Inflammatory macrophage treated with lipopolysaccharide for 1 hour (primary cell): ENCODE data around the gene NXPE2.
"Not testable (repeated sequence)": the region's sequence is repeated elsewhere in the genome, so short reads cannot be mapped to it uniquely, and the experiment has no call there.

Experiments
- DNase-seq, 2 donors: peaks; one replicate each; pipeline ENCODE4 v3.0.0-alpha.2; 2020 to 2022

The NXPE2 gene

DNA sequence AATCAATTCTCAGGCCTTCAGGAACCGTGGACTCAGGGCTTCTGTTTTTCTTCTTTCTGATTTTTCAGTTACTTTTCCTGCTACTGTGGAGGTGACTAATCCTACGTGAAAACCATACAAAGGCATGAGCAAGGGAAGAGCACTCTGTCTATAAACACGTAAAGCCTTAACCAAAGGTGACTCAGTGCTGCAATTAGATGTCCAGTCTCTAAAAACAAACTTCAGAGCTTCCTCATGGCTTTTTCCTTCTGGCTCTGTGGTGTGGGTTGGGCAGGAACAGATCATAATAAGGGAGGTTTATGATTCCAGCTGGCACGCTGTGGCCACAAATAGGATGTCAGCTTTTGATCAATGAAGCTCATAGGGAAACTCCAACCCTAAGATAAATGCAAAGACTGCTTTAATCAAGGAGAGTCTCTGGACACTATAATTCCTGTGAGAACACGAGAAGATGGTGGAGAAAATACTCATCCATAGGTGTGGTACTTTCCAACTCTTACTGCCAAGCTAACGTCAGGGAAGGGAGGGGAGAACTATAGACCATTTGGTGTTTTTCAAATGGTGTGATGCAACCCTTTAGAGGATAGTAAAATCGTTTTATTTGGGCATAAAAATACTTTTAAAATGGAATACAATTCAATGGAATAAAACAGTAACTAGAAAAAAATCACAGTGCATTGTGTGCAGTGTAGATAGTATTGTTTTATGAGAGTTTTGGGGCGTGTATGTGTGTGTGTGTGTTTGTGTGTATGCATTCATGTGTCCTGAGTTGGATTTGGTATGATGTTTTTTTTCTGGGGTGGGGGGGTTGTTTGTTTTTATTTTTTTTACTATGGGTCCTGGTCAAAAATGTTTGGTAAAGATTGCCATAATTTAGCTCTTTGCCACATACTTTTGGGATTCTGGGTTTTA lies at the start of gene NXPE2:
TSS of gene NXPE2 (plus strand) at position 403 of the 912 bp plus-strand sequence. CDS start at position 452, 49 bp downstream.
- DNase-seq, result no peak

DNA sequence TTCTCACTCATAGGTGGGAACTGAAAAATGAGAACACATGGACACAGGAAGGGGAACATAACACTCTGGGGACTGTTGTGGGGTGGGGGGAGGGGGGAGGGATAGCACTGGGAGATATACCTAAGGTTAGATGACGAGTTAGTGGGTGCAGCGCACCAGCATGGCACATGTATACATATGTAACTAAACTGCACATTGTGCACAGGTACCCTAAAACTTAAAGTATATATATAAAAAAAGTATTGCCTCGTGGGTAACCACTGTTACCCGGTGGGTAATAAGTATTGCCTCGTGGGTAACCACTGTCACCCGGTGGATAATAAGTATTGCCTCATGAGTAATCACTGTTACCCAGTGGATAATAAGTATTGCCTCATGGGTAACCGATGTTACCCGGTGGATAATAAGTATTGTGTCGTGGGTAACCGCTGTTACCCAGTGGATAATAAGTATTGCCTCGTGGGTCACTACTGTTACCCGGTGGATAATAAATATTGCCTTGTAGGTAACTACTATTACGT lies 46.8 kb upstream of the NXPE2 start:
- not testable (repeated sequence) for DNase-seq

DNA sequence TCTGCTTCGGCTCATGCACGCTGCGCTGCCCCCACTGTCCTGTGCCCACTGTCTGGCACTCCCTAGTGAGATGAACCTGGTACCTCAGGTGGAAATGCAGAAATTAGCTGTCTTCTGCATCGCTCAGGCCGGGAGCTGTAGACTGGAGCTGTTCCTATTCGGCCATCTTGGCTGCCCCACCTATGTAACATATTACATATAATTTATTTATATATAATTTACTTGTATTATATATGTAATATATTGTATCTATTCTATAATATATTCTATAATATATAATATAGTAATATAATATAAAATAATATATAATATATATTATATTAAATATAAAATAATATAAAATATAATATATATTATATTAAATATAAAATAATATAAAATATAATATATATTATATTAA lies 38.9 kb upstream of the NXPE2 start:
- DNase-seq, result not testable (repeated sequence)

DNA sequence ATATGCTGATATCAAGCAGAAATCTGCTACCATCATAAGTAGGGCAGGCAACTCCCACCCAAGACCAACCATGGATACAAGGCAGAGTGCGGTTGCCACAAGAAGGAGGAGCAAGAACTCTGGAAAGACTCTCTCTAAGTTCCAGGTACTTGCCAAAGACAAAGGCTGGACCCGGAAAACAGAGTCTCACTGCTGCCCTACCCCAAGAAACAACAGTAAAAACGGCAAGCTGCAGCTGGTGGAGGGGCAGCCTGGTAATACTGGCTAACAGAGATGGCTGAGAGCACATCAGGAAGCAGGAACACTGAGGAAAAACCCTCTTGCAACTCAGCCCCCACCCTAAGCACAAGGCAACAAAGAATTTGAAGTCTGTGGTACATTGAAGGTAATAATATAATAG lies 27.7 kb upstream of the NXPE2 start:
- no peak for DNase-seq

DNA sequence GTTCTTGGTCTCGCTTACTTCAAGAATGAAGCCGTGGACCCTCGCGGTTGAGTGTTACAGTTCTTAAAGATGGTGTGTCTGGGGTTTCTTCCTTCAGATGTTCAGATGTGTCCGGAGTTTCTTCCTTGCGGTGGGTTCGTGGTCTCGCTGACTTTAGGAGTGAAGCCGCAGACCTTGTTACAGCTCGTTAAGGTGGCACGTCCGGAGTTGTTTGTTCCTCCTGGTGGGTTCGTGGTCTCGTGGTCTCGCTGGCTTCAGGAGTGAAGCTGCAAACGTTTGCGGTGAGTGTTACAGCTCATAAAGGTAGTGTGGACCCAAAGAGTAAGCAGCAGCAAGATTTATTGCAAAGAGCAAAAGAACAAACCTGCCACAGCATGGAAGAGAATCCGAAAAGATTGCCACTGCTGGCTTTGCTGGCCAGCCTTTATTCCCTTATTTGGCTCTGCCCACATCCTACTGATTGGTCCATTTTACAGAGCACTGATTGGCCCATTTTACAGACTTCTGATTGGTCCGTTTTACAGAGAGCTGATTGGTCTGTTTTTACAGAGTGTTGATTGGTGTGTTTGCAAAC lies 27.1 kb upstream of the NXPE2 start:
- DNase-seq, result no peak

DNA sequence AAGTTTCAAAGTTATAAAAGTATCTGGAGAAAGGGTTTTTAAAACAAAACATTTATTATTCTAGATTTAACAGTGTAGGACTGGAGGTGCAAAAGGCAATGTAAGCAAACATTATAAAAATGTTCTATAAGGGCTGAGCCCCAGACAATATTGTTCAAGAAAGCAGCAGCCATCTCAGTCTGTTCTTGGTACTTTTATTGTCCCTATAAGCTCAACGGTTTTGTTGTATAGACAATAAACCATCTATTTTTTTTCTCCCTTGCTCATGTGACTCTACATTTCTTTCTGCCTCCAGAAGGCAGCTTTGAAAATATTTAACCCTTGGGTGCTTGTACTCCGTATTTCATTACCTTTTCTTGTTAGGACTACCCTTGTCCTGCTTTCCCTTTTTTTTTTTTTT lies 25.2 kb upstream of the NXPE2 start:
- DNase-seq, result no peak

DNA sequence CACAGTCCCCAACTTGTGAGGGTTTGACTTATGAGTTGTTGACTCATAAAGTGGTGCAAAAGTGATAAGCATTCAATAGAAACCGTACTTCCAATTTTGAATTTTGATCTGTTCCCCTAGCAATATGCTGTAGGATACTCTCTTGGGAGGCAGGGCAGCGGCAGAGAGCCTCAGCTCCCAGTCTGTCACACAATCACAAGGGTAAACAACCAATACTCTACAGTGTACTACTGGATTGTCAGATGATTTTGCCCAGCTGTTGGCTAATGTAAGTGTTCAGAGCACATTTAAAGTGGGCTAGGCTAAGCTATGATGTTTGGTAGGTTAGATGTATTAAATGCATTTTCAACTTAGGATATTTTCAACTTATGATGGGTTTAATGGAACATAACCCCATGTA lies 13.7 kb upstream of the NXPE2 start:
- DNase-seq, result no peak

DNA sequence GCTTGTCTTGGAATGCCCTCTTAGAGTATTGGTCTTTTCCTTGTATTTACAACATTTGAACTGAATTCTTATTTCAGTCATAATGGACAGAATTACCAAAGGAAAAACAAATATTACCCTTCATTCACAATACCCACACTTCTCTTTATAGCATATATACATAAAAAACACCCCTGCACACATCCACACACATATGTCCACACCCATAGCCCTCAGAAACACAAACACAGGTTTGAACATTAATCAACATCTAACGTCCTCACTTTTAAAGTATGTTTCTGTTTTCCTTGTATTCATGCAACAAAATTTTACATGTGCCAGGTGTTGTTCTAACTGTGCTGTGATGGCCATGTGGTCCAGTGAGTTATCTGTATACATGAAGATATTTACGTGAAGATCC lies 11.6 kb upstream of the NXPE2 start:
- no peak for DNase-seq

DNA sequence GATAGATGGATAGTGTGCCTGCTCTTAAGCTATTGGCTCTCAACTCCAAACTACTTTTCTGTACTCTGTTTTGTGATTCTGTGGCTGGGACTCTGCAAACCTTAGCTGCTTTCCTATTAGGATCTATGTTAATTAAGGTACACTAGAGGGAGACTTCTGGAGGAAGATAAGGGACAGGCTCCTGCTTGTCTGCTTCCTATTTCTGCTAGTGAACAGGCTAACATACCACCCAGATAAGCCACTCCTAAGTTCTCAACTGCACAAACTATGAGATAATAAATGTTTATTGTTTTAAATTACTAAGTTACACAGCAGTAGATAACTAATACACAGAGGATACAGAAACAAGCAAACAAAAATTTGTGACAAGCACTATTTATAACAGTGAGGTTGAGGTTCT lies 10.2 kb upstream of the NXPE2 start:
- no peak for DNase-seq

DNA sequence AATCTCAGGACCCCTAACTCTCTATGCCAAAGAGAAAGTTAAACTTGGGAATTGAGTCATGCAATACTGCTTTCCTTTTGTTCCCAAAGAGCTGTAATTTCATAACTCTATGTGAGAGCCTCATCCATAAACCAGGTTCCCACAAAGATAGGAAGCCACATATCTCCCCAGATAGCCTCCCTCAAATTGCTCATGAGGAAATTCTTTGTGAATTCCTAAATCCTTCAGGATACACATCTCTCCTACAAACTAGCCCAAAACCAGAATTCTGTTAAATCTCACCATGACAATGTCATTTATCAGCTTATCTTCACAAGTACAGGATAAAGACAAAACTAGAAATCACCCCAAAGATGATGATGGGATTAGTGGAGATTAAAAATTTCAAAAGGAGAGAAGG lies 4.7 kb upstream of the NXPE2 start:
- DNase-seq, result no peak

DNA sequence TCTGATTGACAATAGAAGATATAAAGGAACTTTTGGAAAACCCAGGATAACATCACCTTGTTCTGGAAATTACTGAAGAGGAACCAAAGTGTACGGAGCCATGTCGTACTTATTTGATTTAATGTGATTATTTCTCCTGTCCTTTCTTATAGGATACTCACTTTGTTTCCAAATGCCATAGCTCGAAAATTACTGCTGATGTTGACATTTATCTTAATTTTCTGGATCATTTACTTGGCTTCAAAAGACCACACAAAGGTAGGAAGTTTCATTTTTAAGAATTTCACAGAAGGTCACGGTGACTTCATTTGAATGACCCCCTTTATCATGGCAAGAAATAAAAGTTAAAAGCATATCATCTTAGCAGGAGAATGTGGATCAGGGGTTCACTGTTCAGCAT lies 1.2 kb downstream of the NXPE2 start:
- DNase-seq, result no peak

DNA sequence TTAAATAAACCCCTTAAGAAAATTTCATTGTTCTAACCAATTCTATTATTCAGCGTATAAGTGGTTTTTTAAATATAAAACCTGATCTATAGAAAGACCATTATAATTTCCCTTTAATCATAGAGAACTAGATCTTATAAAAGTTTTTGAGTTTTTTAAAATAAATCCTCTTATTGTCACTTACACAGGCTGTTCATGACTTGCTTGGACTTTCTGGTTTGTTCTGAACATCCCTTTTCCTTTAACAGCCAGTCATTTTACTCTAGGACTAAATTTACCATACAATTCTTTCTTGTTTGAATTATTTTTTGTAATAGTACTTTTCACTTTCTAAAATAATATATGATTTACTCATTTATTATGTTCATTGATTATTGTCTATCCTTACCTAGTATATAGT lies 4.7 kb downstream of the NXPE2 start:
- DNase-seq, result no peak

DNA sequence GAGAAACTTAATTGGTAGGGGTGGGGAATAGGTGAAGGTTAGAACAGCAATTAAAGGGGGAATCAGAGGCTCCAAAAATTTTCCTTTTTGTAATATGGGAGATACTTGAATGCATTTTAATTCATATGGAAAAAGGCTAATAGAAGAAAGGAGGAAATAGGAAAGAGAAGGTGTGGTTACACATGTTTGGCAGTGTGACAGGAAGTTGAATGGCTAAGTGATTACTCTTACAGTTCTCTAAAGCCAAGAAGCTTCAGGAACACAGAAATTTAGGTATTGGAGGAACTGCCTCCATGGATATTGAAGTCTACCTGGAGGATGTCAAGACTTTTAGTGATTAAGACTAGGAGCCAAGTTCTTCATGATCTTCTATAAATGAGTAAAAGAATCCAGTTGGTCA lies 6.3 kb downstream of the NXPE2 start:
- no peak for DNase-seq

DNA sequence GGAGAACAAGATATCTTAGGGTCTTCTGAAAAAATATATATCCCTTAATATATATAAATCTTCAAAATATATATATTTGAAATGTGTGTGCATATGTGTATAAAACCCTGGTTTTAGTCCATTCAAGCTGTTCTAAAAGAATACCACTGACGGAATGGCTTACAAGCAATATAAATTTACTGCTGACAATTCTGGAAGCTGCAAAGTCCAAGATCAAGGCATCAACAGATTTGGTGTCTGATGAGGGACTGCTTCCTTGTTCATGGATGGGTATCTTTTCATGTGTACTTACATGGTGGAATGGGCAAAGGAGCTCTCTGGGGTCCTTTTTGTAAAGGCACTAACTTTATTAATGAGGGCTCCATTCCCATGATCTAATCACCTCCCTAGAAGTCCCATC lies 6.8 kb downstream of the NXPE2 start:
- no peak for DNase-seq

DNA sequence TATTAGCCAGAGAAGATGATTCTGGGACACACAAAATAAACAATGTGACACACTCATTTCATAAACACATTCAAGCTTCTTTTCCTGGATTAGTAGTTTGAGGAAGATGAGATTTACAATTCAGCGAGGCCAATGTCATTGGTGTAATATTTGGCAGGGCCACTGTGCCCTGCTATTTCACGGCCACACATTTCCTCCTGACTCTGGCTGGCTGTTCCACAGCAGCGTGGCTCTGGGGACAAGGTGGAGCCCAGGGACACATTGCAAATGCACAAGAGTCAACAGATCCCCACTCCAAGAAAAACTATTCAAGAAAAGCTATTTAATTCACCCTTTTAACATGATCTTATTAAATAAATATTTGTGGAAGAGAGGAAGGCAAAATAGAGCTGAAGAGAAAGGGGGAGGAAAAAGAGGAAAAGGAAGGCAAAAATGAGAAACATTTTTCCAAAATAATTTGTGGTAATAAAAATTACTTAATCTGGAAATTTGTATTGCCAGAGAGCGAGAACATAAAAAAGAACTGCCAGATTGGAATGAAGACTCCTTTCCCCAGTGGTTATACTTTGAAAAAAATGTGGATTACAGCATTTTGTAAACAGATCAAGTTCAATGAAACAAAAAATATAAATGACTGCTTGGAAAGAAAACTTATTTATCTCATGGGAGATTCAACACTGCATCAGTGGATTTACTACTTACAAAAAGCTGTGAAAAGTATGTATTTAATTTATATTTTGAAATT lies 27.1 kb downstream of the NXPE2 start:
- DNase-seq, result no peak

DNA sequence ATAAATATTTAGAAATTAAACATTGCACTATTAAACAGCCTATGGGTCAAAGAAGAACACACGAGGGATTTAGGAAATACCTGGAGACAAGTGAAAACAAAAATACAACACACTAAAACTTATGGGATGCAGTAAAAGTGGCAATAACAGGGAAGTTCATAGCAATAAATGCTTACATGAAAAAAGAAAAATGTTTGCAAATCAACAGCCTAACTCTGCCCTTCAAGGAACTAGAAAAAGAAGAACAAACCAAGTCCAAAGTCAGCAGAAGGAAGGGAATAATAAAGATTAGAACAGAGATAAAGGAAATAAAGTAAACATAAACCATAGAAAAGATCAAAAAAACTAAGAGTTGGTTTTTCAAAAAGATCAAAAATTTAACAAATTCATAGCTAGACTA lies 31.6 kb downstream of the NXPE2 start:
- DNase-seq, result no peak

DNA sequence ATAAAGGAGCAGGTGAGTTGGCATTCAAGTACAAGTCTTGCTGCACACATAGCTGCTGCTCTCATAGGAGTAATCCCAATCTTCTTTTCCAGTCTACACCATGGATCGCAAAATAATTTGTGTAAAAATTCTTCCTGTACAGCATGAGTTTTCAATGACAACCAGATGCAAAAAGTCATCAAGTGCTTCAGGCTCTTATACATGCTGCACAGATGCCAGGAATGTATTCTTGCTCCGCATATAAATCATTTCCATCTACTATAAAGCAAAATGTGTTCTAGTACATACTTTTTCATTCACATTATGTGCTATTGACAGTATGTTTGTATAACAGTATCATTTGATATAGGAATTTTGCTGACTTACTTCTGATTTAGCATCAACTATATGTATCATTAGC lies 35.4 kb downstream of the NXPE2 start:
- no peak for DNase-seq

DNA sequence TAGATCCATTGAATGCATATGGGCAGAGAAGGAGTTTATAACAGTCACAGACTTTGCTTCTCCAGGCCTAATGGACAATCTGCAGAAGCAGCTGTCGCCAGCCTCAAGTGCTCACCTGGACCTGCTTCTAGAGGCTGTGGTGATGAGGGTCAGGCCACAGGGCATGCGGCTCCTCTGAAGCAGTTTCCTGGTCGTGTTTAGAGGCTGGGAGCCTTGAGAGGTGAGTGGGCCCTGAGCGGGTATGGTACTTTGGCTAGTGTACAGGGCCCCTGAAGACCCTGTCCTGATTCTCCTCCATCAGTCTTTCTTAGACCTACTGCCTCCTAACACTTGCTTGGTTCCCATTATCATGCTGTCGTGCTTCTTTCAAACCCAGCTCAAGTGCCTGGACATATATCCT lies 41.2 kb downstream of the NXPE2 start:
- DNase-seq, result no peak

DNA sequence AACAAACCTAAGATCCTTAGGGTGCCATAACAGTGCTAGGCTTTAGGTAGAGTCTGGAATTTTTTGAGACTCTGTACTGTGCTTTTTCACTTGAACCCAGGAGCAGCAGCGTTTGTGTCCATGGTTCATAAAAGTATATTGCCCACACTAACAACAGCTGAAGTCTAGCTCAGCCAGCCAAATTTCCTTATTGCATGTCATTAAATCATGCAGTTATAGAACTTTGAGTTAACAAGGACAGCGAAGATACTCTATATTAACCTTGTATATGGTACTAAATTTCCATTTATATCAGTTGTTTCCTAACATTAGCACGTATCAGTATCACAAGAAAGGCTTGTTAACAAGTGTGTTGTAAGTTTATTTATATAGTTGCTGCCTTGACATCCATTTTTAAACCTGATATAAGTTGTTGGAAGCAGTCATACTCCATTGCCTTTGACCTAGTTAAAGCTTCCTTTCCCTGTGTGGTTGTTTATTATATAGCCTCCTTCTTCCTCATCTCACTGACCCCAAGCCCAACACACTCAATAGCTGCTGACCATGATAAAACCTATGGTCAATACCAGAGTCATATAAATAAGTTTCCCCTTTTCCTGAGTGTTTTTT lies 46.7 kb downstream of the NXPE2 start:
- DNase-seq, result no peak

DNA sequence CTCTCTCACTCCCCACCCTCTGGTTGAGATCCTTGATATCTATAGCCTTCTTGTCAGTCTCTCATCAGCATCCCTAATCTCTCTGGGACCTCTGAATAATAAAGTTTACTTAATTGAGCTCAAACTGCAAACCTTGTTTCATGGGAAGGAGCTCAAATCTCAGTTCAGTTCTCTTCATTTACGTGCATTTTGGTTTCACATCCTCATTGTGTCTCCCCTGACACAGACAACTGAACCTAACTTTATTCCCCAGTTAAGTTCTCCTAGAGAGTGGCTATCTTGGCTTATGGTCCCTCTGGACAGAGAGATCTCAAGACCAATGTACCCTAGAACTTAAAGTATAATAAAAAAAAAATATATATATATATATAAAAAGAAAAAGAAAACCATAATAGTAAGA lies 47.3 kb downstream of the NXPE2 start:
- no peak for DNase-seq

DNA sequence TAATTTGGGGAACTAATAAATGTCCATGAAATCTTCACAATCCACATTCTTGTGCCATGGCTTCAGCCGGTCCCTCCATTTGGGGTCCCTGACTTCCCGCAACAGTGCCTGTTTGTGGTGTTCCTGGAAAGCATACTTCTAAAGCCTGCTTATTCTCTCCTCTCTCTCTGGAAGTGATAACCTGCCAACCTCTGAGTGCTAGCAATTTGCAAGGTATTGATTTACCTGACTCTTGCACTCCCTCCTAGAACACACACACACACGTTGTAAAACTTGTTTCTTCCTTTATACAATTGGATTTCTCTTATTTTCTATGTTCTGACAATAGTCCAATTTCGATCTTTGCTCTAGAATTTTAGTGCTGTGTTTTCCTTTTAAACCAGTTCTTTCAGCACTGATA lies 58.5 kb downstream of the NXPE2 start:
- DNase-seq, result no peak

DNA sequence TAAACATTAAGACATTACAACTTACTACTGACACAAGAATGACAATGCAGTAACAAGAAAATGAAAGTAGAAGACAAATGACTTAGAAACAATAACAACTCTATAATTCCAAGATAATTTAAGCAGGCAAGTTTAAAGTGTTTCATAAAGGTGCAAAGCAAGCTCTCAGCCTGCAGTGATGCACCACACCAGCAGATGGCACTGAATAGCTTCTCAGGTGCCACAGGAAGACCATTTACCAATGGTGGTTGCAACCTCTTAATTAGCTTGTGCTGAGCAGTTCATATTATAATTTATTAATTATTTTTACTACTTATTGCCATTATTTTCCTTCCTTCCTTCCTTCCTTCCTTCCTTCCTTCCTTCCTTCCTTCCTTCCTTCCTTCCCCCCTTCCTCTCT lies 60.6 kb downstream of the NXPE2 start:
- peak; percentile 17 to 44 for DNase-seq

DNA sequence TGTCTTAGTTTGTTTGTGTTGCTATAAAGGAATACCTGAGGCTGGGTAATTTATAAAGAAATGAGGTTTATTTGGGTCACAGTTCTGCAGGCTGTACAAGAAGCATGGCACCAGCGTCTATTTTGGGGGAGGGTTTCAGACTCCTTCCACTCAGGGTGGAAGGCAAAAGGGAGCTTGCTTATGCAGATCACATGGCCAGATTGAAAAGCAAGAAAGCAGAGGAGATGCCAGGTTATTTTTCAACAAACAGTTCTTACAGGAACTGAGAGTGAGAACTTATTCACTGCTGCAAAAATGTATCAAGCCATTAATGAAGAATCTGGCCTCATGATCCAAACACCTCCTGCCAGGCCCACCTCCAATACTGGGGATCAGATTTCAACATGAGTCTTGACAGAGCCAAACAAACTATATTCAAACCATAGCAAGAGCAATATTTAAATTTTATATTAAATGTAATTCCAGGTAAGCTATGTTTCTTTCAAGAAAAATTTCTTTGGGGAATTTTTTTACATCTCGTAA lies 66.9 kb downstream of the NXPE2 start:
- DNase-seq, result no peak
